Measurements from ENCODE around the gene CNN3.

GRCh38 chr1:94971491-94971924, 44.6 kb upstream of the CNN3 start:
- TF ChIP-seq CTCF (IDR thresholded peaks at IDR 0.05; ENCODE audit: low read depth, low read length, missing input control) = no peak
- TF ChIP-seq JUND (IDR thresholded peaks at IDR 0.05) = no peak
- no peak for TF ChIP-seq REST (IDR thresholded peaks at IDR 0.05)
- no peak for TF ChIP-seq YY1 (IDR thresholded peaks at IDR 0.05)

All from liver (tissue), 3 donors.